Measurements from ENCODE around the gene MGAT5.

MGAT5 gene

DNA sequence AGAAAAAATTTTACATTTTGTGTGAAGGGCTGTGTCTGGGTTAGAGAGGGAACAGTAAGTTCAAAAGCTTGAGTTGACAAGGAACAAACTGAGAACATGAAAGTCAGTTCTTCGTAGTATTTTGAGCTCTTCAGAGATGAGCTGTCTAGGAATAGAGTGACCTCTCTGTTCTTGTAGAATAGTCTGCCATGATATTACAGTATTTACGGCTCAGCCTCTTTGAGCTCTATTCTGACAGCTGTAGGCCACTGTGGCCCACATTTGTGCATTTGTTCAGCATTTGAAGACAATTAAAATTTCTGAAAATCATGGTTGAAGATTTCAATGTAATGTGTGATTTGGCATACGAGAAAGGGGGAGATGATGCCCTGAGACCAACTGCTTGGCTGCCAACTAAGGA lies 172.8 kb downstream of the MGAT5 start:
- Histone ChIP-seq H3K36me3 (ENCODE audit: control insufficient read depth, insufficient read depth, low read length) (no peaks in the 10 kb centered on the region), H3K27ac (no peak overlapping the region), H3K9ac (no peak overlapping the region), H3K9me3 (ENCODE audit: control insufficient read depth, low read length) (no peaks in the 10 kb centered on the region), H3K4me3 (ENCODE audit: low read depth, low read length) (no peak overlapping the region), H3K4me2 (ENCODE audit: low read length) (no peak overlapping the region), H3K27me3 (ENCODE audit: control insufficient read depth, insufficient read depth, low read length) (no peaks in the 10 kb centered on the region), H3K4me1 (no peaks in the 10 kb centered on the region), H2AFZ (no peak overlapping the region), H3K79me2 (no peaks in the 10 kb centered on the region)
- TF ChIP-seq, protein P1, sequence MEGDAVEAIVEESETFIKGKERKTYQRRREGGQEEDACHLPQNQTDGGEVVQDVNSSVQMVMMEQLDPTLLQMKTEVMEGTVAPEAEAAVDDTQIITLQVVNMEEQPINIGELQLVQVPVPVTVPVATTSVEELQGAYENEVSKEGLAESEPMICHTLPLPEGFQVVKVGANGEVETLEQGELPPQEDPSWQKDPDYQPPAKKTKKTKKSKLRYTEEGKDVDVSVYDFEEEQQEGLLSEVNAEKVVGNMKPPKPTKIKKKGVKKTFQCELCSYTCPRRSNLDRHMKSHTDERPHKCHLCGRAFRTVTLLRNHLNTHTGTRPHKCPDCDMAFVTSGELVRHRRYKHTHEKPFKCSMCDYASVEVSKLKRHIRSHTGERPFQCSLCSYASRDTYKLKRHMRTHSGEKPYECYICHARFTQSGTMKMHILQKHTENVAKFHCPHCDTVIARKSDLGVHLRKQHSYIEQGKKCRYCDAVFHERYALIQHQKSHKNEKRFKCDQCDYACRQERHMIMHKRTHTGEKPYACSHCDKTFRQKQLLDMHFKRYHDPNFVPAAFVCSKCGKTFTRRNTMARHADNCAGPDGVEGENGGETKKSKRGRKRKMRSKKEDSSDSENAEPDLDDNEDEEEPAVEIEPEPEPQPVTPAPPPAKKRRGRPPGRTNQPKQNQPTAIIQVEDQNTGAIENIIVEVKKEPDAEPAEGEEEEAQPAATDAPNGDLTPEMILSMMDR (IDR thresholded peaks at IDR 0.05) = no peak

DNA sequence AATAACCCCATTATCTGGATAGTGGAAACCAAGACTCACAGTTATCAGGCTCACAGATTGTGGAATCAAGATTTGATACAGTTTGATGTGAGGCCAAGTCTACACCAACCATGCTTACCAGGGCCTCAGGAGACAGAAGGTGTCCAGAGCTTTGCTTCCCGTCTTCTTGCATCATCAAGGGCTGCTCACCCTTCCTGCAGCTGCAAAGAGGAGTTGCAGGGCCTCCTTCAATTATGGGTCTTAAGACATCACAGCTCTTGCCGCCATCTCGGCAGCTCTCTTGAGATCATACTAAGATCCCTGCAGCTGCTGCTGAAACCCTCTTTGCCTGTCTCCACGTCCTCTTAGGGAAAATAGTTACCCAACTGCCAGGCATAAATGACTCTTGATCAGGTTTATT lies 176.0 kb downstream of the MGAT5 start:
- no peaks in the 10 kb centered on the region for H3K79me2 ChIP-seq
- no peaks in the 10 kb centered on the region for H3K27me3 ChIP-seq (ENCODE audit: control insufficient read depth, insufficient read depth, low read length)
- H3K27ac ChIP-seq = no peak overlapping the region
- H3K4me1 ChIP-seq = no peaks in the 10 kb centered on the region
- no peak overlapping the region for H3K4me2 ChIP-seq (ENCODE audit: low read length)
- TF ChIP-seq, protein P1 (IDR thresholded peaks at IDR 0.05) = no peak
- no peak overlapping the region for H3K4me3 ChIP-seq (ENCODE audit: low read depth, low read length)
- no peak overlapping the region for H3K9ac ChIP-seq
- H3K36me3 ChIP-seq (ENCODE audit: control insufficient read depth, insufficient read depth, low read length) = no peaks in the 10 kb centered on the region
- no peak overlapping the region for H2AFZ ChIP-seq
- H3K9me3 ChIP-seq (ENCODE audit: control insufficient read depth, low read length) = no peaks in the 10 kb centered on the region

DNA sequence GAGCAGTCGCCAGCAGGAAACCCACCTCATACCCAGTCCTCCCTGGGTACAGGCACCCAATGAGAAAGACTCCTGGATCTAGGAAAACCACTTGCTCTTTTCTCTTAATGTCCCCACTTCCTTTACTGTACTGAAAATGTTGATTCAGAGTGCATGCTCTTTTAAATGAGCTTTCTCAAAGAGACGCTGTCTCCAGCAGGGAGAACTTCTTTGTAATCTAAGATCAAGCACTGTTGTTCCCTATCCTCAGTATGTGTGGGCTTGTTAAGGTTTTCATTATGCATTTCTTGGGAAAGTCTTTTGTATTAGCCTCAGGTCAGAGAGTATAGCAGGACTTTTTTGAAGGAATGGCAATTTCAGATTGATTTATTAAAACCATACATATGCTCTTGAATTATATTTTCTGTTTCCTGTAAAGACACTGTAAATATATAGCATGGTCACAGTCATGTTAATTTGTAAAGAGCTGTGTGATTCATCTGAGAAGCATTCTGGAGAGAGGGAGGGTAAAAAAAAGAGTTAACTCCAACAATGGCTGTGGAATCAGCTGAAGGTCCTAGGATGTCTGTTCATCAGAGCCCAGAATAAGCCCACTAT lies 178.1 kb downstream of the MGAT5 start:
- Histone ChIP-seq H3K79me2 (no peaks in the 10 kb centered on the region), H3K27ac (no peak overlapping the region), H3K9ac (no peak overlapping the region), H3K36me3 (ENCODE audit: control insufficient read depth, insufficient read depth, low read length) (no peaks in the 10 kb centered on the region), H3K27me3 (ENCODE audit: control insufficient read depth, insufficient read depth, low read length) (no peaks in the 10 kb centered on the region), H3K4me2 (ENCODE audit: low read length) (no peak overlapping the region), H3K4me1 (no peaks in the 10 kb centered on the region), H3K4me3 (ENCODE audit: low read depth, low read length) (no peak overlapping the region), H2AFZ (no peak overlapping the region), H3K9me3 (ENCODE audit: control insufficient read depth, low read length) (no peaks in the 10 kb centered on the region)
- TF ChIP-seq, protein P1 (IDR thresholded peaks at IDR 0.05) = no peak

DNA sequence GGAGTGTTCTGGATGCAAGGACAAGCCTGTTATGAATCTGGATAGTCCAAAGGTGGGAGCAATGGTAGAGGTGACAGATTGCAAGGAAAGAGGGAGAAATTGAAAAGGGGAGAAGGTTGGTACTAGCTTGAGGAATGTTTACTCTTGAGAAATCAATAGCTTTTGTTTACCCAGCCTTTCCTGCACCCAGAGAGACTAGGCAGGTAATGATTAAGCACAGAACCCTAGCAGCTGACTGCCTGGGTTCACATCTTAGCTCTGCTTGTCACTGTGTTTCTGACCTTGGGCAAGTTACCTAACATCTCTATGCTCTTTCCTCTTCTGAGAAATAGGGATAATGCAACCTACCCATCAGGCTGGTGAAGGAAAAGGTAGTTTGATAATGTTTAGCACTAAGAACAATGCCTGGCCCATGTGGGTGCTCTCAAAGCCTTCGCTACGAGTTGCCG lies 178.6 kb downstream of the MGAT5 start:
- H3K4me2 ChIP-seq (ENCODE audit: low read length) = no peak overlapping the region
- H3K27ac ChIP-seq = no peak overlapping the region
- no peaks in the 10 kb centered on the region for H3K27me3 ChIP-seq (ENCODE audit: control insufficient read depth, insufficient read depth, low read length)
- H3K9ac ChIP-seq = no peak overlapping the region
- no peaks in the 10 kb centered on the region for H3K36me3 ChIP-seq (ENCODE audit: control insufficient read depth, insufficient read depth, low read length)
- no peaks in the 10 kb centered on the region for H3K4me1 ChIP-seq
- no peak overlapping the region for H3K4me3 ChIP-seq (ENCODE audit: low read depth, low read length)
- no peaks in the 10 kb centered on the region for H3K79me2 ChIP-seq
- no peaks in the 10 kb centered on the region for H3K9me3 ChIP-seq (ENCODE audit: control insufficient read depth, low read length)
- TF ChIP-seq, protein P1 (IDR thresholded peaks at IDR 0.05) = no peak
- no peak overlapping the region for H2AFZ ChIP-seq

DNA sequence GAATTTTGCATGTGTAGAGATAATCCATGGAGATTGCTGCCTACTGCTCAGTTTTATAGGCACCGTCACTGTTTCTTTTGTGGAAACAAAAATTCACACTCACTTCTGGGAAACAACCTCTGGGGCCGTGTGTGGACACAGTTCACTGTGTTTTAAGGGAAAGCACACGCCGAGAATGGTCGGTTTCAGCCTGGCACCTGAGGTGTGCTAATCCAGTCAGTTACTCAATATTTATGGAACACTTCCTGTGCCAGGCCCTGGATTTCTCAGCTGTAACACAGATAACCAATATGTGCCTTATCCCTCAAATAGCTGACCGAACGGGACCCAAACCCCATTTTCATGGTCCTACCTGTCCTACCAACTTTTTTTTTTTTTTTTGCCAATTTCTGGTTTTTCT lies 179.6 kb downstream of the MGAT5 start:
- H2AFZ ChIP-seq = no peak overlapping the region
- no peaks in the 10 kb centered on the region for H3K36me3 ChIP-seq (ENCODE audit: control insufficient read depth, insufficient read depth, low read length)
- H3K27ac ChIP-seq = no peak overlapping the region

More for the DNA sequence above, 179.6 kb downstream of the MGAT5 start:
- no peaks in the 10 kb centered on the region for H3K9me3 ChIP-seq (ENCODE audit: control insufficient read depth, low read length)
- H3K9ac ChIP-seq = no peak overlapping the region
- no peak overlapping the region for H3K4me3 ChIP-seq (ENCODE audit: low read depth, low read length)
- H3K27me3 ChIP-seq (ENCODE audit: control insufficient read depth, insufficient read depth, low read length) = no peaks in the 10 kb centered on the region
- H3K4me2 ChIP-seq (ENCODE audit: low read length) = no peak overlapping the region
- H3K79me2 ChIP-seq = no peaks in the 10 kb centered on the region
- H3K4me1 ChIP-seq = no peaks in the 10 kb centered on the region
- TF ChIP-seq, protein P1 (IDR thresholded peaks at IDR 0.05) = no peak

All from parathyroid adenoma (tissue), 2 donors.